Fibroblast of mammary gland (primary cell): ENCODE results near the gene NEDD4L.
A peak's percentile ranks its signal among the peaks of the same experiment; 100 is the strongest.

Source experiments
- DNase-seq: peaks from one replicate; pipeline ENCODE4 v3.0.0-alpha.2; 2010; ENCODE audit warnings: low read depth
- H3K4me3 ChIP-seq: 2 replicates; pipeline ENCODE4 v1.5.1; 2011; ENCODE audit warnings: low read depth, mild to moderate bottlenecking, low read length, moderate library complexity; ENCODE audit not compliant: control insufficient read depth
- CTCF ChIP-seq: conservative IDR thresholded peaks from 2 replicates; pipeline ENCODE4 v1.5.1; 2011; ENCODE audit warnings: low read depth, low read length, inconsistent platforms; ENCODE audit not compliant: control insufficient read depth, insufficient read depth

NEDD4L gene

GRCh38 chr18:58052960-58053359 is 8.9 kb downstream of the NEDD4L start:
- no peak for DNase-seq
- no peak for TF ChIP-seq CTCF
- H3K4me3 ChIP-seq, result no peak overlapping the region

DNA sequence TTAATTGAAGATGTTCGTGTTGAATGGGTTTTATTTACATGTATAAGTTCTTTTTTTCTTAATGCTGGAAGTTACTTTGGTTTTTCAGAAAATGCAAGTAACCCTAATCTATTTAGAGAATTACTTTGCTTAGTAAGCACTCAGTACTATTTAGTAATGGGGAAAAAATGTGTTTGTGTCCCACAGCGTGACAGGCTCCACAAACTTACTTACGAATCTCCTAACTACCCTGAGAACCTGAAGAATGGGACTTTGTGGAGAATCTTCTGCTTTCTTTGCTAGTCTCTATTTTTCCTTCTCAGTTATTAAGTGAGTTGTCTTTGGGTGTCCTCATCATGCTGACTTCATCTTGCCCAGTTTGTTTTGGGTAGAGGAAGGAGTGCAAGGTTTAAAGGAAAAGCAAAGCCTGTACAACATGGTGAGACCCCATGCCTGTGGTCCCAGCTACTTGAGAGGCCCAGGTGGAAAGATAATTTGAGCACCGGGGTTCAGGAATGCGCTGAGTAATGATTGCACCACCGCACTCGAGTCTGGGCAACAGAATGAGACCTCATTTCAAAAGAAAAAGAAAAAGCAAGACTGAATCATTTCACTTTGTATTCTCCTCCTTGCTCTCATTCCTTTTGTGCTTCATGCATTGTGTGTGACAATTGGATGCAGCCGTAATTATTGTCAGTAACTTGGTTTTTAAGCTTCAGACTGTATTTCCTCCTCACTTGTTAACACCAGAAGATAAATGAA is 10.2 kb downstream of the NEDD4L start:
- H3K4me3 ChIP-seq, result no peak overlapping the region
- peak; percentile 48 for DNase-seq
- TF ChIP-seq CTCF, result no peak

DNA sequence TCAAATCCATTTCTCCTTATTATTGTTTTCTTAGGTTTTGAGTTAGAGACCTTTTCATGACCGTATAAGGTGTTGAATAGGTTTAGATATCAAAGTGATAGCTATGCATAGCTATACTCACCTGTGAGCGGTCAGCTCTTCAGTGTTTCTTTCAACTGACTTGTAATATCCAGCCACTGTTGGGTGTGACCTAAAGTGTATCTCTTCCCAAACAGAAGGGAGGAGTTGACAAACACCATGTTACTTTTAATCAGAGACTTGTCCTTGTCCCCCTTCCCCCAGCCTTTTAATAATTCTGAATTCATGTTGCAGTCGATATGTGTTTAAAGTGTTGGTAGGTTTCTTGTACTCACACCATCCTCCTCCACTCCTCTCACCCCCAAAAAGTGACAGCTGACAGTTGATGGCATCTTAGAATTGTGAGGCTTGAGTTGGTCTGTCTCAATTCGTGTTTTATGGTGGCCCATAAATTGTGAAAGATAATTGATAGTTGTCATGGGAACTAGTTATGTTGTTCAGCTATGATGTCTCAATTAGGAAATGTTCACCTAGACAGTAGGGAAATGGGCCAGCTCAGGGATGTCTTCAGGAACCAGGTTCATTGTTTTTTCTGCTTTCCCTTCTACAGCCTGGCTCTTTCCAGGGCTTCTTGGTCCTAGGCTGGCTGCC is 12.0 kb downstream of the NEDD4L start:
- no peak for DNase-seq
- no peak overlapping the region for H3K4me3 ChIP-seq
- no peak for TF ChIP-seq CTCF

DNA sequence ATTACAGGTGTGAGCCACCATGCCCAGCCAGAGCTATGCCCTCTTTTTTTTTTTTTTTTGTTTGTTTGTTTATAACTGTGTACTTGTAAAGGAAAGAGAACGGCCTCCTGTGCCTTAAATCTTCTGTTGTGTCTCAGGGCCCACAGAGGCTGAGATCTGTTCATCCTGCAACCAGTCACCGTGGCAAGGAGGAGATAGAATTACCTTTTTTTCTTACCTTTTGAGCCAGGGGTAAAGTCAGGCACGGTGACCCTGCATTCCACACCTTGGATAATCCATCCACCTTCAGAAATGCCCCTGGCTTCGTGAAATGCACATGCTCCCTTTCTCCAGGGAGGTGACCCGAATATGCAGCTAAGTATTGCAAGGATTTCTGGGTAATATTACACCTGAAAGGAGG is 12.8 kb downstream of the NEDD4L start:
- no peak for TF ChIP-seq CTCF
- no peak overlapping the region for H3K4me3 ChIP-seq
- DNase-seq, result no peak

GRCh38 chr18:58057291-58057965 is 13.4 kb downstream of the NEDD4L start:
- no peak for DNase-seq
- TF ChIP-seq CTCF, result no peak
- H3K4me3 ChIP-seq, result no peak overlapping the region

GRCh38 chr18:58058720-58059119 is 14.7 kb downstream of the NEDD4L start:
- no peak for TF ChIP-seq CTCF
- no peak overlapping the region for H3K4me3 ChIP-seq
- DNase-seq, result no peak
